ENCODE results near the gene IL17RA.

- TF ChIP-seq POLR2A (IDR thresholded peaks at IDR 0.05; ENCODE audit: low read length) (no peak), GATA1 (IDR thresholded peaks at IDR 0.05; ENCODE audit: low read depth, low read length) (no peak)
Measured at GRCh38 chr22:17086296-17086695, 1.5 kb downstream of the IL17RA start.

All from erythroblast (primary cell).